NCI-H146 (cell line): ENCODE measurements around the gene RAB5A.
"Not testable (repeated sequence)": the region's sequence is repeated elsewhere in the genome, so short reads cannot be mapped to it uniquely, and the experiment has no call there.

Experiments used
- DNase-seq: peaks from one replicate; lab custom pipeline; 2025; lab: John Stamatoyannopoulos, UW

RAB5A gene

GRCh38 chr3:19947549-19948225, 790 bp downstream of the RAB5A start:
- peak; percentile 44 for DNase-seq

DNA sequence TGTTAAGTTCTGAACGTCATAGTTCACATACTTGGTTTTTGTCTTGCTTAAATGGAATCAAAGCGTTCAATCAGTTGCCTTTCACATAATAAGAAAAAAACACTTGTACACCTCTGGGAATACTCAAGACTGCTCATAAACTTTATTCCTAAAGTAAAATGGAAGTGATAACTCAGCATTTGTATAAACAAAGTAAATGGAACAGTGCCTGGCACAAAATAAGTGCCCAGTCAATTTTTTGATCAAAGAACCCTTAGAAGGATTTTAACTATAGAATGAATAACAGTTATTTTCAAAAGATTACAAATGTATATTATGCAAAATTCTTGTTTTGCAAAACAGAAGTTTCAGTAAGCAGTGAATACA, 1.3 kb downstream of the RAB5A start:
- DNase-seq: no peak

GRCh38 chr3:19950316-19950715, 3.4 kb downstream of the RAB5A start:
- DNase-seq: no peak

DNA sequence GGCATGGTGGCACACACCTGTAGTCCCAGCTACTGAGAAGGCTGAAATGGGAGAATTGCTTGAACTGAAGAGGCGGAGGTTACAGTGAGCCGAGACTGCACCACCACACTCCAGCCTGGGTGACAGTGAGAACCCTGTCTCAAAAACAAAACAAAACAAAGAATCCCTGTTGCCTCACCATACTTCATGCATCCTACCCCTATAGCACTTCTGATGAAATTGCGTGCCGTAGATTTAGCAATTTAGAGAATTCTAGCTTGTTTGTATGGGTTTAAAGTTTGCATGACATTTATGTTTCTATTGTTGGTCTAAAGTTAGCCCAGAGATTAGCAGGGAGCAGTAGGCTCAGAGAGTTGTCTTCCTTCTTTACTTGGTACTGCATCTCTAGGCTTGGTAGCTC, 7.8 kb downstream of the RAB5A start:
- no peak for DNase-seq

GRCh38 chr3:19957354-19957753, 10.5 kb downstream of the RAB5A start:
- DNase-seq: not testable (repeated sequence)

DNA sequence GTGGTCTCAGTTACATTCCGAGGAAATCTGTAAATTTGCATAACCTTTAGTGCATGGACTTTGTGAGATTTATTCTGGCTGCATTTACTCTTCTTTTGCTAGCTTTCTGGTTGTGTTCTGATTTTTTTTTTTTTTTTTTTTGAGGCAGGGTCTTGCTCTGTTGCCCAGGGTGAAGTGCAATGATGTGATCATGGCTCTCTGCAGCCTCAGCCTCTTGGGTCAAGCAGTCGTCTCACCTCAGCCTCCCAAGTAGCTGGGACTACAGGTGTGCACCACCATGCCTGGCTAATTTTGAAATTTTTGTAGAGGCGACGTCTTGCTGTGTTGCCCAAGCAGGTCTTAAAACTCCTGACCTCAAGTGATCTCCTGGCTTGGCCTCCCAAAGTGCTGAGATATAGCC, 12.6 kb downstream of the RAB5A start:
- DNase-seq: no peak

DNA sequence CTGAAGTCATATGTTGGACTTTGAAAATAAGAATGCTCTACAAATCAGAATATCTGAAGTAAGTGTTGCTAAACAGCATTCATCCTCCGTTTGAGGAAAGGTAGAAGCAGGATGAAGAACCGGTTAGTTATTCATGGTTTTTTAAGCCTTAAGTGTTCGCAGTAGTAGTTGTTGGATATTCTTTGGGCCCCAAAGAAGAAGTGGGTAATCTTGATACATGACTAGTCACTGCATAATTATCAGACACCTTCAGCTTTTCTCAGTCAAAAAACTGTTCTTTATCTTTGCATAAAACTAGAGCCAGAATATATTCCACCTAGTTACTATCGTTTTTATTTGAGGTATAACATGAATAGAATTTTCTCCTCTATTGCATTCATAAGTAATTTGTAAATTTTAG, 13.8 kb downstream of the RAB5A start:
- no peak for DNase-seq

GRCh38 chr3:19961960-19962359, 15.1 kb downstream of the RAB5A start:
- DNase-seq: no peak

- no peak for DNase-seq
These were observed 20.3 kb downstream of the RAB5A start for GRCh38 chr3:19967208-19967607.

GRCh38 chr3:19967812-19968211, 20.9 kb downstream of the RAB5A start:
- no peak for DNase-seq

- DNase-seq: no peak
These were observed 23.4 kb downstream of the RAB5A start for GRCh38 chr3:19970327-19970726.

GRCh38 chr3:19972054-19972453, 25.2 kb downstream of the RAB5A start:
- no peak for DNase-seq

GRCh38 chr3:19988904-19989303, 42.0 kb downstream of the RAB5A start:
- DNase-seq: not testable (repeated sequence)

GRCh38 chr3:19994796-19995195, 47.9 kb downstream of the RAB5A start:
- no peak for DNase-seq

DNA sequence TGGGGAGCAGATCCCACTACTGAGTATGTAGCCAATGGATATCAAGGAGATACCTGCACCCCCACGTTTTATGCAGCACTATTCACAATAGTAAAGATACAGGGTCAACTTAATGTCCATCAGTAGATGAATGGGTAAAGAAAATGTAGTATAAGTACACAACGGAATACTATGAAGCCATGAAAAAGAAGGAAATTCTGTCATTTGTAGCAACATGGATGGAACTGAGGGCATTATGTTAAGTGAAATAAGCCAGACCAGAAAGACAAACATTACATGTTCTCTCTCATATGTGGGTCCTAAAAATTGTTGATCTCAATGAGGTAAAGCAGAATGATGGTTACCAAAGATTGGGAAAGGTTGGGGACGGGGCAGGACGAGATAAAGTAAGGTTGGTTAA, 50.6 kb downstream of the RAB5A start:
- no peak for DNase-seq

- DNase-seq: no peak
These were observed 55.0 kb downstream of the RAB5A start for GRCh38 chr3:20001932-20002331.

DNA sequence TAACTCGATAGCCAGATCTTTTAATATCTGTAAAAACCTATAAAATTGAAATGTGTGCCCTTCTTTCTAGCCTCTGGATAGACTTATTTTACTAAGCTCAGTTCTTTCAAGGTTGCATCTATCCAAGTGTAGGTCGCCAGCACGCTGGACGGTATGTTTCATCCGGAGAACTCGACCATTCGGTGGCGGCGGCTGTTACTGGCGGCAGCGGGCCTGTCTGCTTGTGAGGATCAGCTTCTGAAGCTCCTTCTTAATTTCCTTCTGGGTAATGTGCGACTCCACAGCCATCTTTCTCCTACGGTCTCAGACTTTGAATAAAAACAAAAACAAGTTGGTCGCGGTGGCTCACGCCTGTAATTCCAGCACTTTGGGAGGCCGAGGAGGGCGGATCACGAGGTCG, 61.1 kb downstream of the RAB5A start:
- DNase-seq: no peak

DNA sequence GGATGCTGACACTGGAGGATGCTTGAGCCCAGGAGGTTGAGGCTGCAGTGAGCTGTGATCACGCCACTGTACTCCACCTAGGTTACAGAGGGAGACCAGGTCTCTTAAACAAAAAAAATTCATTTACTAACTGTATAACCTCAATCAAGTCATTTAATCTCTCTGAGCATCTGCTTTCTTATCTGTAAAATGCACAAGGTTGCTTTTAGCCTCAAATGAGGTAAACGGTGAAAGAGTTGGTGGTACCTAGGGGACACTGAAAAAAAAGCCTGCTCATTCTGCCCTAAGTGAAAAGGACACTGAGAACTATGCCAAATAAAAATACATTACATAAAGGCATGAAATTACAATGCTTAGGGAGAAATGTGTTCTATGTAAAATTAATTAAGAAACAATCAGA, 61.7 kb downstream of the RAB5A start:
- no peak for DNase-seq

- DNase-seq: no peak
These were observed 65.3 kb downstream of the RAB5A start, which contains the start of gene PP2D1 for GRCh38 chr3:20012164-20012563. TSS of gene PP2D1 (minus strand) at chr3:20012264. CDS start at chr3:20012072, 192 bp downstream.

- DNase-seq: no peak
These were observed 66.5 kb downstream of the RAB5A start for GRCh38 chr3:20013396-20013795.

DNA sequence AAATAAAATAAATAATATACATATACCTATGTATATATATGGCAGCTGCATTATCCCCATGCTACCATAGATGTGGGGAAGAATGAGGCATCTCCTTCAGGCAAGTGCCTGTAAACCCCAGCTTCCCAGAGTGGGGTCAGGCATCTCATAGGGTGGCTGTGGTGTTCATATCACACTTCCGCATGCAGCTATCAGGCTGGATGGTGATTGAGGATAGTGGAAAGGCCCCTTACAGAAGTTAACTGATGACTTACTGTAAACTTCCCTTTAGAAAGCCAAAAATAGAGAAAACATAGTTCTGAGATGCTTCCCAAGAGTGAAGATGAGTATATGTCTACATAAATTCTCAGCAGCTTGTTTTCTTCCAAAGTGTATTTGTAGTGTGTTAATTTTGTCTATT, 68.6 kb downstream of the RAB5A start:
- DNase-seq: no peak

- DNase-seq: not testable (repeated sequence)
These were observed 69.2 kb downstream of the RAB5A start for GRCh38 chr3:20016076-20016475.

DNA sequence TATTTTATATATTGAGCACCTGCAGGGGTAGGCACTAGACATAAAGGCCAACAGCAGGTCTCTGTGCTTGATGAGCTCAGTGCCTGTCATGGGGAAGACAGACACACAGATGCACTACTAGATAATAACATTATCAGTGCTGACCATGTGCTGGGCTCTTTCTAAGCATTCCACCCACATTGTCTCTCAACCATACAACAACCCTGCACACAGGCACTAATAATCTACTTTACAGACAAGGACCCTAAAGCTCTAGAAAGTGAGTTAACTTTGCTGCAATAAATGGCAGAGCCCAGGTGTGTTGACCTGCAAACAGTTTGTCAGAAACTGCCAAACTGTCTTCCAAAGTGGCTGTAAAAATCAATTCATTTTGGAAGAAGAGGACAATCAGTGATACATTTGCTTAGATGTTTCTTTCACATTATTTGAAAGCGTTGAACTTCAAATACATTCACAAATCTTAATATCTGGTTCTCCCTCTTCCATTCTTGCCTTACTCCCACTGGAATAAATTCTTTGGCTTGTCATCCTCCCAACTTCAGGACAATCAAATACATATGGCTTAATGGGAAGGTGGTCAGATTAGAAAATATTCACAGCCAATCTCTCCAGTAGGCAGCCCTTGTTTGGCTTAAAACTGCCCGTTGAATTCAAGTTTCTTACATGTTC, 76.2 kb downstream of the RAB5A start:
- no peak for DNase-seq
